ENCODE data around the gene ADCY7. TPM values are rescaled to one million over a fixed set of nuclear protein-coding genes. Genes with fewer than 3 reads are reported as not detected.

The ADCY7 gene
- total and polyA plus RNA-seq, 9 of the 15 experiments (the other 6 are each of a cell fraction or from before 2014, with no cell fraction given): 2.3 to 108 (median 28.6) TPM

DNA sequence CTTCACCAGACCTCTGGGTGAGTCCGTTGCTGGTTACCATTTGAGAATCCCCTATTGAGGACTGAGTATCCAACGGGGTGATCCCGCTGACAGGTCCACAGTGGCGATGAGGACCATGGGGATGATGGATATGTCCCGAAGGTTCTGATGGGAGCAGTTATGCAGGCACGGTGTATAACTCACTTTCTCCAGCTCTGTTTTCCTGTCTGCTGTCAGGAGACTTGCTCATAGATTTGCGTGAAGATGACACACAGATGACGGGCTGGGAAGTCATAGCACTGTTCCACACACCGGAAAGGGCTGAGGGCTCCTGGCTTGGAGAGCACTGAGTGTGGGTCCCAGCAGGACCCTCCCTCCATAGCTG is 22.2 kb upstream of the ADCY7 start:
- intact Hi-C loops (cut with micrococcal nuclease): no loop called here
- POLR2A ChIA-PET: interaction anchor here (0.6 to 1.5 kb wide), 3 partner anchors 8 to 173 kb away, joined by 3 to 4 read pairs (median 4); no protein-coding TSS in a partner anchor

More for the DNA sequence above, 22.2 kb upstream of the ADCY7 start:
- WGBS (ENCODE audit: insufficient coverage, low coverage, missing lambda C conversion rate): 85% methylated on average over 9 of the region's 9 CpGs
- Histone ChIP-seq H2AFZ (ENCODE audit: low read depth, low read length) (no peak overlapping the region; the same call in 1 of the 2 replicates), H4K20me1 (replicated peaks; ENCODE audit: control insufficient read depth, insufficient read depth, low read length) (no peaks in the 10 kb centered on the region), H3K79me2 (ENCODE audit: control insufficient read depth, insufficient read depth, low read length) (peaks cover 29% of the 10 kb centered on the region), H3K27ac (ENCODE audit: extremely low read depth, low read depth, low read length) (no peak overlapping the region), H3K9ac (ENCODE audit: insufficient read depth in 1 of 2, low read depth in 2 of 2, low read length in 2 of 2) (no peak overlapping the region; a peak in 1 of 4 replicates), H3K9me3 (replicated peaks; ENCODE audit: control insufficient read depth, insufficient read depth, low read depth, low read length) (no peaks in the 10 kb centered on the region), H3K4me3 (no peak overlapping the region), H3K27me3 (ENCODE audit: control insufficient read depth in 2 of 2, insufficient read depth in 2 of 2, low read length in 2 of 2) (no peaks in the 10 kb centered on the region), H3K36me3 (ENCODE audit: control insufficient read depth, insufficient read depth, low read length) (no peaks in the 10 kb centered on the region), H3K4me1 (replicated peaks in 1 of 2; ENCODE audit: control insufficient read depth in 2 of 2, insufficient read depth in 2 of 2, low read length in 2 of 2) (peaks cover 26 to 31% of the 10 kb centered on the region in 2 experiments), H3K4me2 (ENCODE audit: insufficient read depth, low read length) (no peak overlapping the region), H3K9me1 (ENCODE audit: control insufficient read depth, insufficient read depth, low read length) (no peaks in the 10 kb centered on the region)
- in situ Hi-C loops (cut with MboI): no loop called here
- BruUV-seq (replicated peaks): no TSS peak
- TF ChIP-seq ZFP36 (IDR thresholded peaks at IDR 0.05; ENCODE audit: low read depth, low read length, partially characterized antibody) (no peak), MYC (IDR thresholded peaks at IDR 0.05; ENCODE audit: low read depth, low read length) (no peak), MYC (CRISPR knock-in tag; IDR thresholded peaks at IDR 0.05; ENCODE audit: borderline replicate concordance, low read depth) (no peak), POU5F1 (IDR thresholded peaks at IDR 0.05; ENCODE audit: borderline replicate concordance, low read depth, low read length, partially characterized antibody) (no peak)
- TF ChIP-seq, protein P1, sequence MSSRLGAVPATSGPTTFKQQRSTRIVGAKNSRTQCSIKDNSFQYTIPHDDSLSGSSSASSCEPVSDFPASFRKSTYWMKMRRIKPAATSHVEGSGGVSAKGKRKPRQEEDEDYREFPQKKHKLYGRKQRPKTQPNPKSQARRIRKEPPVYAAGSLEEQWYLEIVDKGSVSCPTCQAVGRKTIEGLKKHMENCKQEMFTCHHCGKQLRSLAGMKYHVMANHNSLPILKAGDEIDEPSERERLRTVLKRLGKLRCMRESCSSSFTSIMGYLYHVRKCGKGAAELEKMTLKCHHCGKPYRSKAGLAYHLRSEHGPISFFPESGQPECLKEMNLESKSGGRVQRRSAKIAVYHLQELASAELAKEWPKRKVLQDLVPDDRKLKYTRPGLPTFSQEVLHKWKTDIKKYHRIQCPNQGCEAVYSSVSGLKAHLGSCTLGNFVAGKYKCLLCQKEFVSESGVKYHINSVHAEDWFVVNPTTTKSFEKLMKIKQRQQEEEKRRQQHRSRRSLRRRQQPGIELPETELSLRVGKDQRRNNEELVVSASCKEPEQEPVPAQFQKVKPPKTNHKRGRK (tag; IDR thresholded peaks at IDR 0.05): no peak
- TF ChIP-seq, protein P2, sequence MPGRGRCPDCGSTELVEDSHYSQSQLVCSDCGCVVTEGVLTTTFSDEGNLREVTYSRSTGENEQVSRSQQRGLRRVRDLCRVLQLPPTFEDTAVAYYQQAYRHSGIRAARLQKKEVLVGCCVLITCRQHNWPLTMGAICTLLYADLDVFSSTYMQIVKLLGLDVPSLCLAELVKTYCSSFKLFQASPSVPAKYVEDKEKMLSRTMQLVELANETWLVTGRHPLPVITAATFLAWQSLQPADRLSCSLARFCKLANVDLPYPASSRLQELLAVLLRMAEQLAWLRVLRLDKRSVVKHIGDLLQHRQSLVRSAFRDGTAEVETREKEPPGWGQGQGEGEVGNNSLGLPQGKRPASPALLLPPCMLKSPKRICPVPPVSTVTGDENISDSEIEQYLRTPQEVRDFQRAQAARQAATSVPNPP (IDR thresholded peaks at IDR 0.05; ENCODE audit: borderline replicate concordance, insufficient read depth, insufficient read length): no peak
- ATAC-seq (no peak), FAIRE-seq (peak; percentile 48), DNase-seq (ENCODE audit: extremely low read depth in 1 of 4, low spot score in 3 of 4) (no peak)
- CTCF ChIA-PET (ENCODE audit: low intra/inter-chr PET ratio): no interaction called here
